HG03135 (cell line): ENCODE data around the gene ITGA2B.

Experiments
- ATAC-seq: cut with Tn5 transposase; IDR thresholded peaks from one replicate; pipeline ENCODE4 v1.9.1; 2021; ENCODE audit warnings: mild to moderate bottlenecking, moderate library complexity; ENCODE audit not compliant: unreplicated experiment

The ITGA2B gene

DNA sequence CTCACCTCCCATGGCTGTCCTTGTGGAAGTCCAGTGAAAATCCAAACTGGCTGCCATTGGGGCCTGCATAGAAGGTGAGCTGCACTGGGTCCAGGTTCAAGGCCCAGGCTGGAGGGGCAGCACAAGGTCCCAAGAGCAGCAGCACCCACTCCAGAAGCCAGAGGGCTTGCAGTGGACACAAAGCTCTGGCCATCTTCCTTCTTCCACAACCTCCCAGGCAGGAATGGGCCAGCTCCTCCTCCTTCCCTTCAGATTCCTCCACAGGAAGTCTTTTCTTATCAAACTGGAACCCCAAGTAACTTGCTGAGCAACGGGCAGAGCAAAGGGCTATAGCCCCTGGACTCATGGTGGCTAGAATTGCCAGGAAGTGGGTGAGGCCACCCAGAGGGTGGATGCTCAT lies at the start of gene ITGA2B:
Gene ITGA2B (minus strand): TSS at position 369 of the 400 bp plus-strand sequence. CDS start 176 bp downstream, at position 193.
- ATAC-seq: no peak

GRCh38 chr17:44439168-44439567 lies 49.7 kb upstream of the ITGA2B start:
- ATAC-seq: no peak

DNA sequence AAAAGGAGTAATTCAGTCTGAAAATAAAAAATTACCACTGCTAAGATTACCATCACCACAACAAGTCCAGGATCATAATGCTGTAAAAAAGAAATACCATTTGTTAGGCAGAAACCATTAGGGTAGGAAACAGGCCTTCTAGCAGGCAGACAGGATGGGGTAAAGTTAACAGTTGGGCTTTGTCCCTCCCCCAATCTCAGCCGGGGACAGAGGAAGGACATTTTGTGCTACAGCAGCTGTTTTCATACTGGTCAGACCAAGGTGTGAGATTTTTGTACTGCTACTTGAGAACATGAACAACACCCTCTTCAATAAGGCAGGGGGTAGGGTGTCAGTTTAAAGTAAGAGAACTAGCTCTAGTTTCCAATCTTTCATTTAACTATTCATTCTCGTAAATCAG lies 49.2 kb upstream of the ITGA2B start:
- no peak for ATAC-seq

DNA sequence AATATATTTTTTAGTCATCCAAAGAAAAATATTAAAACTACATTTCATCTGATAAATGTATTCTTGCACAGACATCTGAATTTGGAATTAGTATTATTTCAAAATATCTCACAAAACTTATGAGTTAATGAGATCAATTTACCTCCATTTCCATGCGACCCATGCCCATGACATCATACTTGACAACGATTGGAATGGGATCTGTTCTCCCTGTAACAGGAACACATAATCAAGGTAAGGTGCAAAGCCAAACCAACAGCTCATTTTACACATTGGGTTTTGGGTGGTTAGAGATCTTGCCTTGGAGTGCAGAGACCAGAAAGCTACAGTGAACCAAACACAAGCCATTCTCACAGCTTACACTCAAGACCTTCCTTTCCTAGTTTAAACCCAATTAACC lies 46.9 kb upstream of the ITGA2B start:
- ATAC-seq: no peak

DNA sequence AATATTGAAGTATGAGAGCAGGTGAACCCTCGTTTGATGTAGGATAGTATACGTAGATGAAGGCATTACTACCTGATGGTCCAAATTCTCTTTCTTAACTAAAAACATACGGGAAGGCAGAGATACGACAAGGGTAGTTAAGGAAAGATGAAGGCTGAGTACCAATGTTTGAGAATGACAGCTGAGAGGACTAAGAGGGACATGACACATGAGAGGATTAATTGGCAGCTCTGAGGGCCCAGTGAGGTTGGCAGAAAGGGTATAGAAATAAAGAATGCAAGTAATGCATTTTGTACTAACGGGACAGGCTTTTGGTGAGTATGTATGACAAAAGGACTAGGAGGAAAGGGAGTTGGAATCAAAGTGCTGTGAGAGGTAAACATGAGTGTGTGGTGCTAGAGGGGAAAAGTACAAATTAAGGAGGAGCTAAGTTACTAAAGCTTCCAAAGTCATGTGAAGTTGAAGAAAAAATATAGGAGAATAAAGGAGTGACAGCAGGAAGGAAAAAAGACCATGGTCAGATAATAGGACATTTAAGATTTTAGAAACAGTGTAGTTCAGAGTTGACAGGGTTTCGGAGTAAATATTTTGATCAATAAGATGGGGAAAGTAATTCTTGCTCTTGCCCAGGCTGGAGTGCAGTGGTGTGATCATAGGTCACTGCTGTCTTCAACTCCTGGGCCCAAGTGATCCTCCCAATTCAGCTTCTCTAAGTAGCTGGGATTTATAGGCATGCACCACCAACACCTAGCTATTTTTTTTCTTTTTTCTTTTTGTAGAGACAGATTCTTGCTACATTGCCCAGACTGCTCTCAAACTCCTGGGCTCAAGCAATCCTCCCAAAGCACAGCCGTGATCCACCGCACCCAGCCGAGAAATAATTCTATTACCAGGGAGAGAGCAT lies 43.1 kb upstream of the ITGA2B start:
- no peak for ATAC-seq

- no peak for ATAC-seq
These were observed 35.5 kb upstream of the ITGA2B start for GRCh38 chr17:44424828-44425461.

DNA sequence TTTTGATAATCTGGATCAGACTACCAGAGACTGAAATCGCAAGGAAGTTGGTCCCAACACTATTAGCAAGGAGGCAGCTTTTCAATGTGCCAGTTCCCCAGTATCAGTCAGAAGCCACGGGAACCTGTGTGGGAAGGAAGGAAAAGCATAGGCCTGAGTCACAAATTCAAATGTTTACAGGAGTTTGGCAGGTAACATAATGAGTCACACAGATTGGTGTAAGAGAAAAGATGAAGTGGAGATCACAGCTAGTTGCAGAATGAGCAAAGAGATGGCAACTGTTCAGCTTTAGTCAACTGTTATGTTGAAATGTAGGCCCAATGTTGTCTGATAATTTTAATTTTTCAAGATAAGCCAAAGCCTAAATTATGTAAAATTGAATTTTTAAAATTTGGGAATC lies 28.1 kb upstream of the ITGA2B start:
- ATAC-seq: no peak

GRCh38 chr17:44416558-44417289 lies 27.3 kb upstream of the ITGA2B start:
- ATAC-seq: no peak

DNA sequence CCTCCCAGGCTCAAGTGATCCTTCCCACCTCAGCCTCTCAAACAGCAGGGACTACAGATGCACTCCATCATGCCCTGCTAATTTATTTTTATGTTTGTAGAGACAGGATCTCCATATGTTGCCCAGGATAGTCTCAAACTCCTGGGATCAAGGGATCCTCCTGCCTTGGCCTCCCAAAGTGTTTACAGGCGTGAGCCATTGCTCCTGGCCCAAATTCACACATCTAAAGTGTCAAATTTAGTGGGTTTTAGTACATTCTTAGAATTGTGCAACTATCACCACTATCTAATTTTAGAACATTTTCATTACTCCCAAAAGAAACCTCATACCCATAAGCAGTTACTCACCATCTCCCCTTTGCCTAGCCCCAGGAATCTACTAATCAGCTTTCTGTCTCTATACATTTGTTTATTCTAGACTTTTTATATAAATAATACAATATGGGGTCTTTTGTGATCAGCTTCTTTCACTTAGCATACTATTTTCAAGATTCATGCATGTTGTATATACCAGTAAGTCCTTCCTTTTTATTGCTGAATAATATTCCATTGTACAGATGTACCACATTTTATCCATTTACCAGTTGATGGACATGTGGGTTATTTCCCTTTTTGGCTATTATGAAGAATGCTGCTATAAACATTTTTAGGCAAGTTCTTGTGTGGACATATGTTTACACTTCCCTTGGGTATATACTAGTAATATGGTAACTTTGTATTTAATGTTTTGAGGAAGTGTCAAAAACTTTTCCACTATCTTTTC lies 25.1 kb upstream of the ITGA2B start:
- ATAC-seq: no peak

- ATAC-seq: no peak
These were observed 20.0 kb upstream of the ITGA2B start for GRCh38 chr17:44409309-44410028.

DNA sequence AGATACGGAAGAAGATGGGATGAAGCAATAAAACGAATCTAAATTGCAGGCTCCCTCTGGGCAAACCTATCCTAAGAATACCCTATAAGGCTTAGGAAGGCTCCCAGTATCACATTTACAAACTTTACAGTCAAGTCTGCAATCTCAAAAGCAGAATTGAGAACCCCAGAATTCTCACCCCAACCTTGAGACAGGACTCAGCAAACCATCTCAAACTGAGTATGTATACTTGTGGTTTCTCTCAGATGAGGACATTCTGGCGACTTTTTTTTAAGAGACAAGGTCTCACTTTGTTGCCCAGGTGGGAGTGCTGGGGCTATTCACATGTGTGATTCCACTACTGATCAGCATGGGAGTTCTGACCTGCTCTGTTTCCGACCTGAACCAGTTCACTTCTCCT lies 19.3 kb upstream of the ITGA2B start:
- ATAC-seq: no peak

GRCh38 chr17:44402564-44403172 lies 13.2 kb upstream of the ITGA2B start:
- no peak for ATAC-seq

DNA sequence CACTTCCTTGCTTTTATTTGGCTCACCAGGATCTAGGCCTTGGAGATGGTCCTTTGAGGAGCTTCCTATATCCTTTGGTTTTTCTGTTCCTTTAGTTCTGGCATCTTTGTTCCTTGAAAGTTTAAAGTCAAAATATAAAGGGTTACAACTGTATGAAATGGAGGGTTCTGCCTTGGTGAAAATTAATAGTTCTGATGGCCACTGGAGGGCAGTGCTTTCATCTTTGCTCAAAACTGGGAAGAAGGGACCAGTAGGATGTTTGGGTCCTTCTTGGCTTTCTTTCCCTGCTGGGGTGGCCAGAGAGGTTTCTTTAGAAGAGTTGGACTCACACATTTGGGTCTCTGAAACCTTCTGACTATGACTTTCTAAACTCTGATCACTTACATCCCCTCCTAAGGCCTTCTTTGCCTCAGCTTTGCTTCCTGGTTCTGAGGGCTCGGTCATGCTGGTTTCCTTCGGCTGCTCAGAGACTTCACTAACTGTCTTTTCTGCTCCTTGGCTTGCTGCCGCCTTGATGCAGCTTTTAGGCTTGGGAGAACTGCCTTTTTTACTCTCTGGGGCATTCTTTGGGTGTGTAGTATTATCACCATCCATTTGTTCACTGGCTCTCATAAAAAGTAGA lies 10.9 kb upstream of the ITGA2B start:
- no peak for ATAC-seq

DNA sequence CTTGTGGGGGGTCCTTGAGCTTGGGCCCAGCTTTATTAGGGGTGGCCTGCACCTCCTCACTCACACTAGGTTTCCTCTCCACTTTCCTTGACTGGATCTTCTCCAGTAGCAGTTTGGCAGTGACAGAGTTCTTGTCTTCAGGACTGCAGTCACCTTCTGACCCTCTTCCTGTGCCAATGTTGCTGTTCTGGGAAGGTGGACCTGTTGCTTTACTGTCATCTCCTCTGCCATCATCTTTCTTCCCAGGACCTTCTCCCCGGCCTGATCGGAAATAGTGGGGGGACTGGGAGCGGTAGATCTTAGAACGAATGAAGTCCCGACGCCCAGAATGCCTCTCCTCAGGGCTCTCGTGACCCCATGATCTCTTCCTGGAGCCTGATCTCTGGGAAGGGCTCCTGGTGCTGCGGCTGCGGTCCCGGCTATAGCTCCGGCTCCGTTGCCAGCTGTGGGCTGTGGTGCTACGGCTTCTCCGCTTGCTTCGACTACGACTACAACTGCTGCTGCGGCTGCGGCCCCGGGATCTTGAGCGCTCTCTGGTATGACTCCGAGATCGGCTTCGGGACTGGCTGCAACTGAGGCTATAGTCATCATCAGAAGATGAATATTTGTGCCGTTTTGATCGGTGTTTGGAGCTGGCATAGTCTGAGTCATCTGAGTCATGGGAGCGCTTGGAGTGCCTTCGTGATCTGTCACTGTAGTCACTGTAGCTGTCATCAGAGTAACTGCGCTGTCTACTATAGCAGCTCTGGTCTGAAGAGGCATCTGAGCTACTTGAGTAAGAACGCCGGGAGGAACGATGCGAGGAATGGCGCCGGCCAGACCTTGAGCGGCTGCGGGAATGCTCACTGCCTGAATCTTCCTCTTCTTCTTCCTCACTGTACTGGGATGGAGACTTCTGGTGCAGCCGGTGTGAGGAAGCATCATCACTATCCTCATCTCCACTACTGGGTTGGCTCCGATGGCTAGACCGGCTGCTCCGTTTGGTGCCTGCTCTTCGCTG lies 9.5 kb upstream of the ITGA2B start:
- ATAC-seq: no peak

DNA sequence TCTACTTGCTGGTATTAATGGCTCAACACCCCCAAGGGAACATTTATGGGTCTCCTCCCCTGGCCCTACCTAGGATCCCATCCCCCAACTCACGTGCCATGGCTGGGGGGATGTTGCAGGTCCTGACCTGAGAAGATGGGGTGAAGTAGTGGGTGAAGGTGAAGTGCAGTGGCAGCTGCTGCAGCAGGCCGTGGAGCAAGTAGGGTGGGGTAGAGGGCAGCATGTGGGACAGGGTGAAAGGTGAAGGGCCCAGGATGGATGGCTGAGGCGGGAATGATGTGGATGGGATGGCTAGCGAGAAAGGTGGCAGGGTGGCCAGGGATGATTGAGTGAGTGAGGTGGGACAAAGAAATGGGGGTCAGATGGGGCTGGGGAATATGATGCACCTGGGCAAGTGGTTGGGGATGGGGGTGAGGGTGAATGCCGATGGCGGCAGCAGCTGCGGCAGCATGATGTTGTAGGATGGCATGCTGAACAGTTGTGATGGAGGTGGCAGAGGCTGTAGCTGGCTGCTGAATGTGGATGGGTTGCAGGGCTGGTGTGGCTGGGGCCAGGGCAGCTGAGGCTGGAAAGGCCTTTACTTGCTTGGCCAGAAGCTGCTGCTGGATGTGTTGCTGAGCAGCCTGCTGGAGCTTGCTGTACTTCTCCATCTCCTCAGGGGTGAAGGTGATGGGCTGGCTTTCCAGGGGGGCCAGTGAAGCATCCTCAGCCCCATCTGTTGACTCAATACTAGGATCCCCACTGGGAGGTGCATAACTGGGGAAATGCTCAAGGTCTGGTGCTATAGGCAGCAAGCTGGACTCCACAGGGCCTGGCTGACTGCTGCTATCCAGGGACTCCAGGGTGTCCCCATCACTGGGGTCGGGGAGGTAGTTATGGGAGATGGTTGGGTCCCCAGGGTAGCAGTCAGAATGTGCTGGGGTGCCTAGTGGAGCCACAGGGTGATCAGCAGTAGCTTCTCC lies 8.3 kb upstream of the ITGA2B start:
- no peak for ATAC-seq

DNA sequence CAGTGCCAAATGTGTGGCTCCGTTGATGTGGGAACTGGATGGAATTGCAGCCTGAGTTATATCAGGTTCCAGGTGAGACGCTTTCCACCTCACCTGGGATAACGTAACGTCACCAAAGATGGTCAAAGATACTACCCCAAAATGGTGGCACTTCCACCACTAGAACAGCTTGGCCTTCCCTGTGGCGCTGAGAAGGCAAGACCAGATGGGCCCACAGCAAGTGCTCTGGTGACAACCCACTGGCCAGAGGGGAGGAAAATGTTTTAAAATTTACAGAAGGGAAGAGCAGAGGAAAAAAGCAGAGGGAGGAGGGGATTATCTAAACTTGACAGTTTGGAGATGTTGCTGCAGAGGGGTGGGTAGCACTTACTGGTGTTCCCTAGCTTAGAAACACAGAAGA lies 7.5 kb upstream of the ITGA2B start:
- ATAC-seq: no peak

GRCh38 chr17:44394833-44395232 lies 5.4 kb upstream of the ITGA2B start:
- no peak for ATAC-seq
